ENCODE measurements around the gene KRT35.

DNA sequence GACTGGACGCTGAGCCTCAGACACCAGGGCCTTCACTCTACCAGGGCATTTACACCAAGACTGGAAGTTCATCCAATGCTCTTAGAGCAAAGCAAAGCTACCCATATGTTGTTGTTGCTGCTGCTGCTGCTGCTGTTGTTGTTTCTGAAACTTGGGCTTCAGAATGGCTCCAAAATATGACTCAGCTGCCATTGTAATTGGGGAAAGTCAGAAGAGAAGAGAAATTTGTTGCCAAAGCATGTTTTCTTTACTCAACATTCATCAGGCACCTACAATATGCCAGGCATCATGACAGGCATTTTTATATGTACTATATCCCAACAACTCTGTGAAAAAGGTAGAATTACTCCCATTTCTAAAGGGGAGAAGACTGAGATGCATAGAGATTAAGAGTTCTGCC is 25.7 kb downstream of the KRT35 start:
- TF ChIP-seq POLR2A (IDR thresholded peaks at IDR 0.05; ENCODE audit: low read length) (no peak), GATA1 (IDR thresholded peaks at IDR 0.05; ENCODE audit: low read depth, low read length) (no peak)
